HG02981 (cell line): ENCODE measurements around the gene HCFC2.

Source experiments
- ATAC-seq: cut with Tn5 transposase; IDR thresholded peaks from one replicate; pipeline ENCODE4 v1.9.1; 2021; ENCODE audit warnings: mild to moderate bottlenecking, moderate library complexity; ENCODE audit not compliant: unreplicated experiment

The HCFC2 gene

GRCh38 chr12:104152685-104153241 lies 88.4 kb downstream of the HCFC2 start:
- no peak for ATAC-seq

DNA sequence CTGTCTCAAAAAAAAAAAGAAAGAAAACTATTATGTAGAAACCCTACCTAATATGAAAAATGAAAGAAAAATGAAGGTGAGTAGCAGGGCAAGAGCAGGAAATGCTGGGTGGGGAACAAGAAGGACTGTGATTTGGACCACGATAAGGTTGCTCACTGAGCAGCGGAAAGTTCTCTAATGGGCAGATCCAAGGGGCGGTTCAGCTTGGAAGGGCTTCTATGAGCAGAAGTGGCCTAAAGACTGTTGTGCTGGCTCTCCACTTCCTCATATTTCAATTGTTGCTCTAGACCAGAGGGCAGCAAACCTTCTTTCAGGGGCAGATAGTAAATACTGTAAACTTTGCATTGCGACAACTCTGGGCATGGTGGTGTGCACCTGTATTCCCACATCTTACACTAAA lies 90.0 kb downstream of the HCFC2 start:
- ATAC-seq = no peak

- no peak for ATAC-seq
Observed at GRCh38 chr12:104154806-104155205, 90.5 kb downstream of the HCFC2 start.
